SK-N-SH (cell line): ENCODE data around the gene ATPAF2. TPM values are rescaled to one million over a fixed set of nuclear protein-coding genes. Genes with fewer than 3 reads are reported as not detected.

Experiments
- CTCF ChIA-PET: fragments of 300-600, 350-600 bp; formaldehyde crosslinking; extraction: SDS; loops from one replicate; lab custom pipeline; 2021; lab: Yijun Ruan, JAX
- POLR2A ChIA-PET: fragments of 350-600 bp; sonication (Branson Sonifier 250); formaldehyde crosslinking; extraction: SDS; loops from one replicate; lab custom pipeline; 2020; ENCODE audit warnings: antibody characterized with exemption, inconsistent platforms; lab: Yijun Ruan, JAX
- DNase-seq: peaks from one replicate; pipeline ENCODE4 v3.0.0; 2012
- H2AFZ ChIP-seq: fragments of 200-600 bp; sonication (generic); 2 replicates; pipeline ENCODE4 v1.8.1; 2016; ENCODE audit warnings: antibody characterized with exemption, mild to moderate bottlenecking, low read depth
- H3F3A ChIP-seq: fragments of 200-600 bp; sonication (generic); replicated peaks from 2 replicates; pipeline ENCODE3; 2016; ENCODE audit warnings: antibody characterized with exemption, mild to moderate bottlenecking; ENCODE audit not compliant: insufficient read depth
- H3K27ac ChIP-seq, 2 experiments: fragments of 200-500 bp in 1 of 2; fragments of 200-600 bp in 1 of 2; sonication (Bioruptor generic) in 1 of 2; sonication (generic), shearing (Covaris generic) in 1 of 2; 2 replicates each; pipeline versions ENCODE4 v1.5.1 to v1.6.1; 2014 to 2016; ENCODE audit warnings: low read depth in 2 of 2, inconsistent platforms in 1 of 2, low read length in 1 of 2, mild to moderate bottlenecking in 1 of 2, mixed read lengths in 1 of 2
- H3K27me3 ChIP-seq: fragments of 200-600 bp; sonication (generic), shearing (Covaris generic); 2 replicates; pipeline ENCODE4 v1.6.1; 2016; ENCODE audit warnings: mixed run types; ENCODE audit not compliant: insufficient read depth
- H3K36me3 ChIP-seq, 2 experiments: fragments of 200-500 bp in 1 of 2; fragments of 200-600 bp in 1 of 2; sonication (Bioruptor generic) in 1 of 2; sonication (generic) in 1 of 2; replicated peaks in 1 of 2; 2 replicates each; pipeline versions ENCODE3 to v1.5.1; 2014 to 2016; ENCODE audit warnings: low read length in 1 of 2, mild to moderate bottlenecking in 1 of 2; ENCODE audit not compliant: insufficient read depth in 2 of 2, control insufficient read depth in 1 of 2
- H3K4me1 ChIP-seq, 2 experiments: fragments of 200-500 bp in 1 of 2; fragments of 200-600 bp in 1 of 2; sonication (Bioruptor generic) in 1 of 2; sonication (generic), shearing (Covaris generic) in 1 of 2; 2 replicates each; pipeline versions ENCODE4 v1.5.1 to v1.6.1; 2014 to 2016; ENCODE audit warnings: low read depth in 1 of 2, low read length in 1 of 2, mixed run types in 1 of 2; ENCODE audit not compliant: insufficient read depth in 2 of 2, control insufficient read depth in 1 of 2
- H3K4me2 ChIP-seq: fragments of 200-600 bp; sonication (generic), shearing (Covaris generic); 2 replicates; pipeline ENCODE4 v1.6.1; 2017; ENCODE audit warnings: mixed run types
- H3K4me3 ChIP-seq, 2 experiments: fragments of 200-500 bp in 1 of 2; fragments of 200-600 bp in 1 of 2; sonication (Bioruptor generic) in 1 of 2; sonication (generic), shearing (Covaris generic) in 1 of 2; 2 replicates each; pipeline versions ENCODE4 v1.5.1 to v1.8.1; 2014 to 2016; ENCODE audit warnings: low read depth in 2 of 2, inconsistent platforms in 1 of 2, low read length in 1 of 2, mild to moderate bottlenecking in 1 of 2, mixed read lengths in 1 of 2, moderate library complexity in 1 of 2
- H3K79me2 ChIP-seq: fragments of 200-600 bp; sonication (generic); 2 replicates; pipeline ENCODE4 v1.8.1; 2017; ENCODE audit warnings: mild to moderate bottlenecking; ENCODE audit not compliant: insufficient read depth
- H3K9ac ChIP-seq: fragments of 200-600 bp; sonication (generic); 2 replicates; pipeline ENCODE4 v1.6.1; 2017; ENCODE audit warnings: mixed run types
- H3K9me2 ChIP-seq: fragments of 200-600 bp; sonication (generic); 2 replicates; pipeline ENCODE4 v1.6.1; 2017; ENCODE audit warnings: mixed run types
- H3K9me3 ChIP-seq: fragments of 200-600 bp; sonication (generic); 2 replicates; pipeline ENCODE4 v1.6.1; 2017; ENCODE audit warnings: mixed run types, mild to moderate bottlenecking, moderate library complexity
- H4K20me1 ChIP-seq: fragments of 200-600 bp; sonication (generic); 2 replicates; pipeline ENCODE4 v1.6.1; 2017; ENCODE audit warnings: mild to moderate bottlenecking, mixed run types; ENCODE audit not compliant: insufficient read depth
- CTCF ChIP-seq: fragments of 200-600 bp; sonication (generic); IDR thresholded peaks from 2 replicates; pipeline ENCODE4 v1.6.1; 2017; ENCODE audit warnings: antibody characterized with exemption, mild to moderate bottlenecking, moderate library complexity
- ELF1 ChIP-seq: IDR thresholded peaks from 2 replicates; pipeline ENCODE4 v1.4.0; 2012
- EP300 ChIP-seq, 2 experiments: IDR thresholded peaks; 2 replicates each; pipeline versions ENCODE4 v1.4.0 to v1.6.1; 2012; ENCODE audit warnings: borderline replicate concordance in 1 of 2, low read depth in 1 of 2, low read length in 1 of 2
- FOXJ3 ChIP-seq: sonication (generic); formaldehyde crosslinking; IDR thresholded peaks from 2 replicates; pipeline ENCODE4 v1.5.1; 2020; ENCODE audit warnings: mild to moderate bottlenecking, missing genetic modification reagents
- GATA2 ChIP-seq: sonication (generic); formaldehyde crosslinking; IDR thresholded peaks from 2 replicates; pipeline ENCODE4 v1.5.0; 2020; ENCODE audit warnings: mild to moderate bottlenecking, missing genetic modification reagents
- JUND ChIP-seq: IDR thresholded peaks from 2 replicates; pipeline ENCODE4 v1.4.0; 2012
- MEF2A ChIP-seq: IDR thresholded peaks from 2 replicates; pipeline ENCODE4 v1.4.0; 2012; ENCODE audit warnings: low read depth, borderline replicate concordance
- MXI1 ChIP-seq: IDR thresholded peaks from 2 replicates; pipeline ENCODE4 v1.6.1; 2012; ENCODE audit warnings: mild to moderate bottlenecking, low read depth, low read length, improper control_type of control experiment
- PBX3 ChIP-seq: IDR thresholded peaks from 2 replicates; pipeline ENCODE4; 2012
- POLR2AphosphoS5 ChIP-seq: IDR thresholded peaks from 2 replicates; pipeline ENCODE4 v1.6.1; 2012; ENCODE audit warnings: low read depth, low read length
- RAD21 ChIP-seq: IDR thresholded peaks from 2 replicates; pipeline ENCODE4 v1.6.1; 2012; ENCODE audit warnings: mild to moderate bottlenecking, low read length
- RCOR1 ChIP-seq: fragments of 150-350 bp; IDR thresholded peaks from 2 replicates; pipeline ENCODE4 v1.6.1; 2017; ENCODE audit warnings: antibody characterized with exemption, low read length
- RFX5 ChIP-seq: IDR thresholded peaks from 2 replicates; pipeline ENCODE4 v1.6.1; 2012; ENCODE audit warnings: mild to moderate bottlenecking, improper control_type of control experiment, low read length
- RXRA ChIP-seq: IDR thresholded peaks from 2 replicates; pipeline ENCODE4 v1.4.0; 2012; ENCODE audit warnings: low read depth, mild to moderate bottlenecking, borderline replicate concordance
- SMC3 ChIP-seq: IDR thresholded peaks from 2 replicates; pipeline ENCODE4 v1.6.1; 2012; ENCODE audit warnings: low read depth, low read length, improper control_type of control experiment
- TAF1 ChIP-seq: IDR thresholded peaks from 2 replicates; pipeline ENCODE4 v1.6.1; 2012; ENCODE audit warnings: low read depth, mild to moderate bottlenecking, low read length, moderate library complexity, borderline replicate concordance
- TCF12 ChIP-seq: IDR thresholded peaks from 2 replicates; pipeline ENCODE4 v1.4.0; 2012
- TEAD4 ChIP-seq: IDR thresholded peaks from 2 replicates; pipeline ENCODE4 v1.4.0; 2012; ENCODE audit warnings: mild to moderate bottlenecking, borderline replicate concordance; ENCODE audit not compliant: insufficient read depth
- YY1 ChIP-seq: IDR thresholded peaks from 2 replicates; pipeline ENCODE4 v1.4.0; 2012; ENCODE audit warnings: low read depth, mild to moderate bottlenecking
- WGBS: methylation state at CpG from one replicate; pipeline ENCODE4 v1.1.6; 2017; ENCODE audit warnings: low lambda C conversion rate; 5-methylcytosine and 5-hydroxymethylcytosine counted together
- polyA plus RNA-seq, 3 experiments: library from polyadenylated mRNA; depleted of rRNA; stranded (reverse); fragments of >200 nt; gene quantifications; 2 replicates each; pipeline ENCODE4 v1.2.3, GENCODE V29; 2012
- TF ChIP-seq, protein P1 (sequence below): fragments of 150-350 bp; IDR thresholded peaks from 2 replicates; pipeline ENCODE4 v1.6.1; 2017; ENCODE audit warnings: antibody characterized with exemption, low read length, low read depth, borderline replicate concordance
- TF ChIP-seq, protein P2 (sequence below): IDR thresholded peaks from 2 replicates; pipeline ENCODE4 v1.4.0; 2012; ENCODE audit warnings: low read depth

Gene ATPAF2
- polyA plus RNA-seq, 1 of the 3 experiments (the other 2 are of a cell fraction) = 20.8 TPM

- no peak for TF ChIP-seq SMC3
- TF ChIP-seq CTCF = no peak
- no peak for TF ChIP-seq YY1
Observed at GRCh38 chr17:18069101-18069500, 30.1 kb upstream of the ATPAF2 start (continued).

DNA sequence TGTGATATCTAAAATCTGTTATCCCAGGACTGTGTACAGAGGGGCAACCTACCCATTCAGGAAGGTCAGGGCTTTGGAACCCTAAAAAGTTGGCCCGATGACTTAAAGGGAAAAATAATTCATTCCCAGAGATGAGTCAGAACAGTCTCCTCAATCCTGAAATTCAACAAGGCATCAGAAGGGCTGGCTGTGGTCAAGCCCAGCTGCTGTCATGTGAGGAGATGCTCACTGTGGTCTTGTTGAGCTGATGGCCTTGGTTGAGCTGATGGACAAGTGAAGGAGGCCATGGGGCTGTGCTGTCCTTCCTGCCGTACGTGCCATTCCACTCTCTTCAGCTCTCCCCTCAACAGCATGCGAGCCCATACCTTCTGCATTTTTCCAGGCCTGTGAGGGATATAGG is 27.9 kb upstream of the ATPAF2 start:
- no peaks in the 10 kb centered on the region for H3K79me2 ChIP-seq
- no peak for DNase-seq
- no peaks in the 10 kb centered on the region for H3K4me1 ChIP-seq
- H3K27ac ChIP-seq = no peak overlapping the region
- no peaks in the 10 kb centered on the region for H4K20me1 ChIP-seq
- ChIA-PET CTCF (no interaction called here), POLR2A (interaction anchor here (0.6 kb wide), 1 partner anchor 130 kb away, joined by 3 read pairs; no protein-coding TSS in a partner anchor)
- H3K27me3 ChIP-seq = no peaks in the 10 kb centered on the region
- H3K9me2 ChIP-seq = no peaks in the 10 kb centered on the region
- WGBS = 92% methylated on average over 3 of the region's 4 CpGs
- no peak overlapping the region for H3K4me2 ChIP-seq
- H2AFZ ChIP-seq = no peak overlapping the region
- no peak overlapping the region for H3K4me3 ChIP-seq
- H3K9ac ChIP-seq = no peak overlapping the region
- TF ChIP-seq RAD21 (no peak), RFX5 (no peak)
- TF ChIP-seq, protein P1, sequence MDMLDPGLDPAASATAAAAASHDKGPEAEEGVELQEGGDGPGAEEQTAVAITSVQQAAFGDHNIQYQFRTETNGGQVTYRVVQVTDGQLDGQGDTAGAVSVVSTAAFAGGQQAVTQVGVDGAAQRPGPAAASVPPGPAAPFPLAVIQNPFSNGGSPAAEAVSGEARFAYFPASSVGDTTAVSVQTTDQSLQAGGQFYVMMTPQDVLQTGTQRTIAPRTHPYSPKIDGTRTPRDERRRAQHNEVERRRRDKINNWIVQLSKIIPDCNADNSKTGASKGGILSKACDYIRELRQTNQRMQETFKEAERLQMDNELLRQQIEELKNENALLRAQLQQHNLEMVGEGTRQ = no peak
- TF ChIP-seq, protein P2, sequence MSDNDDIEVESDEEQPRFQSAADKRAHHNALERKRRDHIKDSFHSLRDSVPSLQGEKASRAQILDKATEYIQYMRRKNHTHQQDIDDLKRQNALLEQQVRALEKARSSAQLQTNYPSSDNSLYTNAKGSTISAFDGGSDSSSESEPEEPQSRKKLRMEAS = no peak
- peaks cover under 1% of the 10 kb centered on the region for H3F3A ChIP-seq
- H3K9me3 ChIP-seq = no peaks in the 10 kb centered on the region
- H3K36me3 ChIP-seq = peaks cover 5 to 23% of the 10 kb centered on the region in 2 experiments

- Histone ChIP-seq H3F3A (no peaks in the 10 kb centered on the region), H3K27ac (no peak overlapping the region), H3K79me2 (no peaks in the 10 kb centered on the region), H3K4me3 (no peak overlapping the region), H3K27me3 (no peaks in the 10 kb centered on the region), H4K20me1 (no peaks in the 10 kb centered on the region), H3K36me3 (peaks cover 15 to 33% of the 10 kb centered on the region in 2 experiments), H3K4me1 (no peaks in the 10 kb centered on the region), H3K4me2 (no peak overlapping the region), H3K9me2 (no peaks in the 10 kb centered on the region), H3K9ac (no peak overlapping the region), H2AFZ (no peak overlapping the region), H3K9me3 (no peaks in the 10 kb centered on the region)
- CTCF ChIA-PET = no interaction called here
- WGBS = 95% methylated on average over 5 of the region's 11 CpGs
- no peak for DNase-seq
- TF ChIP-seq MEF2A (no peak), TEAD4 (no peak), RFX5 (no peak), RCOR1 (no peak), SMC3 (no peak), JUND (no peak), PBX3 (no peak), TAF1 (no peak), RXRA (no peak), POLR2AphosphoS5 (no peak), EP300 (IDR thresholded peaks at IDR 0.05; ENCODE audit: borderline replicate concordance in 1 of 2, low read depth in 1 of 2, low read length in 1 of 2) (no peak), MXI1 (no peak), TCF12 (no peak), GATA2 (no peak), RAD21 (no peak), ELF1 (no peak), FOXJ3 (CRISPR knock-in tag) (no peak)
- TF ChIP-seq, protein P1 = no peak
- POLR2A ChIA-PET = no interaction called here
Observed at GRCh38 chr17:18065546-18065945, 26.6 kb upstream of the ATPAF2 start.
